Smooth muscle cell (in vitro differentiated cells): ENCODE results near the gene ELAC2. TPM values are rescaled to one million over a fixed set of nuclear protein-coding genes. Genes with fewer than 3 reads are reported as not detected.
"Not testable (repeated sequence)": the region's sequence is repeated elsewhere in the genome, so short reads cannot be mapped to it uniquely, and the experiment has no call there.

ENCODE experiments used
- DNase-seq: peaks from one replicate; lab custom pipeline; 2025; ENCODE audit not compliant: unreplicated experiment; lab: John Stamatoyannopoulos, UW
- H2AFZ ChIP-seq: fragments of 200-600 bp; sonication (generic); 2 replicates; pipeline ENCODE4 v1.6.0; 2016; ENCODE audit warnings: antibody characterized with exemption, low read depth, mild to moderate bottlenecking
- H3F3A ChIP-seq: fragments of 200-600 bp; sonication (generic); 2 replicates; pipeline ENCODE4 v1.6.0; 2017; ENCODE audit warnings: antibody characterized with exemption, low read depth
- H3K27ac ChIP-seq: fragments of 200-600 bp; sonication (generic); 2 replicates; pipeline ENCODE4 v1.5.1; 2016; ENCODE audit warnings: low read depth, mild to moderate bottlenecking
- H3K27me3 ChIP-seq: fragments of 200-600 bp; sonication (generic); 2 replicates; pipeline ENCODE4 v1.6.1; 2016; ENCODE audit warnings: low read depth, mild to moderate bottlenecking
- H3K36me3 ChIP-seq: fragments of 200-600 bp; sonication (generic); 2 replicates; pipeline ENCODE4 v1.5.1; 2016; ENCODE audit warnings: low read depth
- H3K4me1 ChIP-seq: fragments of 200-600 bp; sonication (generic); 2 replicates; pipeline ENCODE4 v1.5.1; 2016; ENCODE audit warnings: low read depth
- H3K4me2 ChIP-seq: fragments of 200-600 bp; sonication (generic); 2 replicates; pipeline ENCODE4 v1.6.0; 2016; ENCODE audit warnings: mild to moderate bottlenecking
- H3K4me3 ChIP-seq: fragments of 200-600 bp; sonication (generic); 2 replicates; pipeline ENCODE4 v1.5.1; 2016; ENCODE audit warnings: mild to moderate bottlenecking
- H3K79me2 ChIP-seq: fragments of 200-600 bp; sonication (generic); 2 replicates; pipeline ENCODE4 v1.6.0; 2016; ENCODE audit warnings: low read depth, mild to moderate bottlenecking
- H3K9ac ChIP-seq: fragments of 200-600 bp; sonication (generic); 2 replicates; pipeline ENCODE4 v1.6.0; 2016; ENCODE audit warnings: low read depth
- H3K9me3 ChIP-seq: fragments of 200-600 bp; sonication (generic); replicated peaks from 2 replicates; pipeline ENCODE4 v1.5.1; 2016; ENCODE audit warnings: low read depth
- H4K20me1 ChIP-seq: fragments of 200-600 bp; sonication (generic); 2 replicates; pipeline ENCODE4 v1.6.0; 2016; ENCODE audit warnings: low read depth
- WGBS: methylation state at CpG from one replicate; pipeline ENCODE4 v1.1.7; 2016; ENCODE audit warnings: low lambda C conversion rate; 5-methylcytosine and 5-hydroxymethylcytosine counted together
- polyA plus RNA-seq: library from polyadenylated mRNA; unstranded; fragments of >200 nt; fragmentation: Nextera tagmentation; extraction: Ambion mirVana; gene quantifications from 2 replicates; pipeline ENCODE4 v1.2.1, GENCODE V29; 2016
- total RNA-seq: library from RNA; depleted of rRNA; stranded (reverse); fragments of >200 nt; gene quantifications from 2 replicates; pipeline ENCODE4 v1.2.3, GENCODE V29; 2014
- TF ChIP-seq, protein P1 (sequence below): fragments of 200-600 bp; sonication (generic); IDR thresholded peaks from 2 replicates; pipeline ENCODE4 v1.5.1; 2017; ENCODE audit warnings: borderline replicate concordance, mild to moderate bottlenecking, antibody characterized with exemption; ENCODE audit not compliant: insufficient read depth, poor library complexity, severe bottlenecking

The ELAC2 gene
- total and polyA plus RNA-seq, 2 experiments from 2014 or later = 29.4 to 31.1 TPM

DNA sequence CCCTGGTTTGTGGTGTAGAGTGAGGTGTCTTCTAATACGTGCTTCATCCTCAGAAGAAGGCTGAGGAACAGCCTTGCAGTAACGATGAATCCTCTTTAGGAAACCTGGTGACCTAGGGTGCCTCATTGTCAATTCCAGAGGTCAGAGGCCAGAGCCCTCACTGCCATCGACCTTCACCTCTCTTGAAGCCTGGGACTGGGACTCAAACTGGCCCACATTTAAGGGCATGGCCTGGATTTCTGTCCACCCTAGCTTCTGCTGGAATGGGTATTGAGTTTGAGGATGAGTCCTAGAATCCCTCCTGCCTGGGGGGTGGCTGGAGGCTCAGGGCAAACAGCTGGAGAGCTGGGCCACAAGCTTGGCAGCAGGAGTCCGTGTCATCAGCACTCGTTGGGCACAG lies 38.6 kb downstream of the ELAC2 start:
- Histone ChIP-seq H3F3A (no peaks in the 10 kb centered on the region), H2AFZ (no peak overlapping the region), H3K4me2 (no peak overlapping the region), H4K20me1 (no peaks in the 10 kb centered on the region), H3K9me3 (no peaks in the 10 kb centered on the region), H3K36me3 (no peaks in the 10 kb centered on the region), H3K27ac (no peak overlapping the region), H3K79me2 (no peaks in the 10 kb centered on the region), H3K4me3 (no peak overlapping the region), H3K27me3 (no peaks in the 10 kb centered on the region), H3K4me1 (no peaks in the 10 kb centered on the region), H3K9ac (no peak overlapping the region)
- WGBS = 91% methylated on average over 5 of the region's 5 CpGs
- TF ChIP-seq, protein P1, sequence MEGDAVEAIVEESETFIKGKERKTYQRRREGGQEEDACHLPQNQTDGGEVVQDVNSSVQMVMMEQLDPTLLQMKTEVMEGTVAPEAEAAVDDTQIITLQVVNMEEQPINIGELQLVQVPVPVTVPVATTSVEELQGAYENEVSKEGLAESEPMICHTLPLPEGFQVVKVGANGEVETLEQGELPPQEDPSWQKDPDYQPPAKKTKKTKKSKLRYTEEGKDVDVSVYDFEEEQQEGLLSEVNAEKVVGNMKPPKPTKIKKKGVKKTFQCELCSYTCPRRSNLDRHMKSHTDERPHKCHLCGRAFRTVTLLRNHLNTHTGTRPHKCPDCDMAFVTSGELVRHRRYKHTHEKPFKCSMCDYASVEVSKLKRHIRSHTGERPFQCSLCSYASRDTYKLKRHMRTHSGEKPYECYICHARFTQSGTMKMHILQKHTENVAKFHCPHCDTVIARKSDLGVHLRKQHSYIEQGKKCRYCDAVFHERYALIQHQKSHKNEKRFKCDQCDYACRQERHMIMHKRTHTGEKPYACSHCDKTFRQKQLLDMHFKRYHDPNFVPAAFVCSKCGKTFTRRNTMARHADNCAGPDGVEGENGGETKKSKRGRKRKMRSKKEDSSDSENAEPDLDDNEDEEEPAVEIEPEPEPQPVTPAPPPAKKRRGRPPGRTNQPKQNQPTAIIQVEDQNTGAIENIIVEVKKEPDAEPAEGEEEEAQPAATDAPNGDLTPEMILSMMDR = no peak
- DNase-seq = no peak

DNA sequence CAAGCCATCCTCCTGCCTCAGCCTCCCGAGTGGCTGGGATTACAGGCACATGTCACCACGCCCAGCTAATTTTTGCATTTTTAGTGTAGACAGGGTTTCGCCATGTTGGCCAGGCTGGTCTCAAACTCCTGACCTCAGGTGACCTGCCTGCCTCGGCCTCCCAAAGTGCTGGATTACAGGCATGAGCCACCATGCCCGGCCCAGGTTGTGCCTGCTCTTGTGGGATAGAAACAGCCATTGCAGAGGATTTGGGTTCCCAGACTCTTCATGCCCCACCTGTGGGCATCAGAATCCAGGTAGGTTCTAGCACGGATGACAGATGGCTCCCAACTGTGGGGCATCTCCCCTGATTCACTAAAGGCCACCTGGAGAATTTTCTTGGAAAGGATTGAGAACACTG lies 39.0 kb downstream of the ELAC2 start:
- not testable (repeated sequence) for H3K9me3 ChIP-seq, H4K20me1 ChIP-seq, H3K4me1 ChIP-seq, H3K4me3 ChIP-seq, H3K9ac ChIP-seq, H3F3A ChIP-seq, H3K27ac ChIP-seq, H3K4me2 ChIP-seq, H3K36me3 ChIP-seq, H3K27me3 ChIP-seq, H2AFZ ChIP-seq, H3K79me2 ChIP-seq, DNase-seq
- WGBS = 98% methylated on average over 6 of the region's 6 CpGs

DNA sequence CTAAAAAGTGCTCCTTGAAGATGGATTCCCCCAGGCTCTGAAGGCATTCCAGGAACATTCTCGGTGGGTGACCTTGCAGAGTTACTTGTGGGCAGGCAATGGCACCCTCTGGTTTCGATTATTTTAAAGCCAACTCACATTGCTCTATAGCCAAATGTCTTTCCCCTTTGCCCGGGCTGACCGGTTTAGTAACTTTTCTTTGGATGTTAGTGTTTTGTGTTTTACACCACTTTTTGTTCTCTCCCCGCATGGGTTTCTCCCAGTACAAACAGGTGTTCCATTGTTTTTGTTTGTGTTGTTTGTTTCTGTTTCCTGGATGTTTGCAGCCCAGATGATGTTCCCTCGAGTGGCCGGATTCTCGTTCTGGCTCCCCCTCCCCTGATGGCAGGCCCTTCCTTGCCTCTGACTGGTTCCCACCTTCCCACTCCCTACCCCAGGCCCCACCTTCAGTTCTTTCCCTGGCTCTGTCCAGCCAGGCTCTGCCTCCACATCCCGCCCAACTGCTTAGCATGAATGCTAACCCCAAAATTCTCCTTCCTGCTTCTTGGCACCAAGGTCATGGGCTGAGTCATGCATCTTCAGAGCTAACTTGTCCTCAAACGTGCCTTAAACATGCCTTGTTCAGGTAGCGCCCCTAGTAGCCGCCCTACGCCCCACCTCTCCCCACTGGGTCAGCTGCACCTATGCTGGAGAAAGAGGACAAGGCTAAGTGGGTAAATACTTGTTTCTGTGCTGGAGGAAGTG lies 40.6 kb downstream of the ELAC2 start:
- Histone ChIP-seq H3K9me3 (no peaks in the 10 kb centered on the region), H3K4me1 (no peaks in the 10 kb centered on the region), H3K27me3 (no peaks in the 10 kb centered on the region), H3F3A (no peaks in the 10 kb centered on the region), H3K27ac (no peak overlapping the region), H3K9ac (no peak overlapping the region), H3K36me3 (no peaks in the 10 kb centered on the region), H4K20me1 (no peaks in the 10 kb centered on the region), H2AFZ (no peak overlapping the region), H3K4me3 (no peak overlapping the region), H3K79me2 (no peaks in the 10 kb centered on the region), H3K4me2 (no peak overlapping the region)
- 79% methylated on average over 13 of the region's 13 CpGs for WGBS
- no peak for DNase-seq
- TF ChIP-seq, protein P1 = no peak

DNA sequence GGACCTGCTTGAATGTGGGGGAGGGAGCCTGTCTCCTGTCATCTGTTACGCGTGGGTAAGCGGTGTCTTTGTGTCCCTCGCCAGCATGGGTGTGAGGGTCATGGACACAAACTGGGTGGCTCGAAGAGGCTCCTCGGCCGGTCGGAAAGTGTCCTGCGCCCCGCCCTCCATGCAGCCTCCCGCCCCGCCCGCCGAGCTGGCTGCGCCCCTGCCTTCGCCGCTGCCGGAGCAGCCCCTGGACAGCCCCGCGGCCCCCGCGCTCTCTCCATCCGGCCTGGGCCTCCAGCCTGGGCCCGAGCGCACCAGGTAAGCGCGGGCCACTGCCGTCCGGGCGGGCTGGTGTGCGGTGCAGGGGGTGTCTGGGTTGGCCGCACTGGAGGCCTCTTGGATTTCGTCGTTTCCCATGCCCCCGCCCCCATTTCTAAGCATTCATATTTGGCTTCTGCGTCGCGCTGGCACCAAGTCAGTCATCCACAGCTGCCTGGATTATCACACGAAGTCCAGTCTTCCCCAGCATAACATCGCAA lies 43.8 kb downstream of the ELAC2 start:
- Histone ChIP-seq H3K79me2 (no peaks in the 10 kb centered on the region), H3K4me1 (no peaks in the 10 kb centered on the region), H3K36me3 (no peaks in the 10 kb centered on the region), H3F3A (no peaks in the 10 kb centered on the region), H3K9me3 (no peaks in the 10 kb centered on the region), H4K20me1 (no peaks in the 10 kb centered on the region), H3K9ac (no peak overlapping the region), H3K27ac (no peak overlapping the region), H3K4me3 (peak overlapping the region; percentile 51), H3K4me2 (peak overlapping the region; percentile 88), H3K27me3 (no peaks in the 10 kb centered on the region), H2AFZ (peak overlapping the region; percentile 59)
- TF ChIP-seq, protein P1 = no peak
- 13% methylated on average over 28 of the region's 40 CpGs for WGBS
- DNase-seq = no peak
